ENCODE measurements around the gene AKT1S1.

The AKT1S1 gene

GRCh38 chr19:49895566-49896297 lies 18.6 kb upstream of the AKT1S1 start:
- Mint-ChIP-seq H3K4me1 (peaks cover 17% of the 10 kb centered on the region), H3K27me3 (ENCODE audit: low read depth) (peaks cover 26% of the 10 kb centered on the region), H3K36me3 (ENCODE audit: low read depth) (no peaks in the 10 kb centered on the region), H3K9me3 (no peaks in the 10 kb centered on the region), H3K4me3 (no peak overlapping the region), H3K27ac (peak overlapping the region in 1 of 3 experiments; percentile 89)
- no peak for TF ChIP-seq CTCF (IDR thresholded peaks at IDR 0.05; ENCODE audit: unreplicated experiment in 3 of 3)

GRCh38 chr19:49894879-49895565 lies 17.9 kb upstream of the AKT1S1 start:
- peaks cover 17% of the 10 kb centered on the region for H3K4me1 Mint-ChIP-seq

GRCh38 chr19:49894011-49894664 lies 17.0 kb upstream of the AKT1S1 start:
- H3K27ac Mint-ChIP-seq, result no peak overlapping the region
- no peaks in the 10 kb centered on the region for H3K9me3 Mint-ChIP-seq
- H3K4me1 Mint-ChIP-seq, result peaks cover 17% of the 10 kb centered on the region
- H3K36me3 Mint-ChIP-seq (ENCODE audit: low read depth), result no peaks in the 10 kb centered on the region
- H3K4me3 Mint-ChIP-seq, result no peak overlapping the region
- H3K27me3 Mint-ChIP-seq (ENCODE audit: low read depth), result peaks cover 31% of the 10 kb centered on the region
- TF ChIP-seq CTCF (IDR thresholded peaks at IDR 0.05; ENCODE audit: unreplicated experiment in 3 of 3), result no peak

More at GRCh38 chr19:49894879-49895565, 17.9 kb upstream of the AKT1S1 start:
- H3K36me3 Mint-ChIP-seq (ENCODE audit: low read depth), result no peaks in the 10 kb centered on the region
- TF ChIP-seq CTCF (IDR thresholded peaks at IDR 0.05; ENCODE audit: unreplicated experiment in 3 of 3), result no peak
- peaks cover 31% of the 10 kb centered on the region for H3K27me3 Mint-ChIP-seq (ENCODE audit: low read depth)
- no peak overlapping the region for H3K27ac Mint-ChIP-seq
- H3K4me3 Mint-ChIP-seq, result no peak overlapping the region
- H3K9me3 Mint-ChIP-seq, result no peaks in the 10 kb centered on the region

DNA sequence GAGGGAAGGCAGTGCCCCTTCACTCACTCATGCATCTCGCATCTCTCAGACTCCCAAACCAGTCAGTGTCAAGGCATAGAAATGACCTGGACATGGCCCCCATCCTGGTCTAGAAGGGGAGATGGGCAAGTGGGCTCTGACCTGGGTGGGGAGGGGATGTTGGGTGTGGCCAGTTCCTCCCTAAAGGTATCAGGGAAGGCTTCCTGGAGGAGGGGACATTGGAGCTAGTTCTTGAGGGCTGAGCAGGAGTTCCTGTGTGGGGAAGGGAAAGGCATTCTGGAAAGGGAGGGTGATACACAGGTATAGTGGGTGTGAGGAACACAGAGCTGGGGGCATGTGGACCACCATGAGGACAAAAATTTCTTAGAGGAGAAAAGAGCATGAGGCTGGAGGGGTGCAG lies 15.6 kb upstream of the AKT1S1 start:
- TF ChIP-seq CTCF (IDR thresholded peaks at IDR 0.05; ENCODE audit: unreplicated experiment in 3 of 3), result no peak
- H3K9me3 Mint-ChIP-seq, result no peaks in the 10 kb centered on the region
- no peak overlapping the region for H3K4me3 Mint-ChIP-seq
- peaks cover 15% of the 10 kb centered on the region for H3K4me1 Mint-ChIP-seq
- H3K27ac Mint-ChIP-seq, result no peak overlapping the region
- H3K36me3 Mint-ChIP-seq (ENCODE audit: low read depth), result no peaks in the 10 kb centered on the region
- peaks cover 31% of the 10 kb centered on the region for H3K27me3 Mint-ChIP-seq (ENCODE audit: low read depth)

GRCh38 chr19:49891393-49891792 lies 14.2 kb upstream of the AKT1S1 start:
- Mint-ChIP-seq H3K36me3 (ENCODE audit: low read depth) (peaks cover 2% of the 10 kb centered on the region), H3K27me3 (ENCODE audit: low read depth) (peaks cover 29% of the 10 kb centered on the region), H3K4me3 (peak overlapping the region in 1 of 3 experiments; percentile 53), H3K4me1 (peaks cover 3% of the 10 kb centered on the region), H3K27ac (no peak overlapping the region), H3K9me3 (no peaks in the 10 kb centered on the region)
- TF ChIP-seq CTCF (IDR thresholded peaks at IDR 0.05; ENCODE audit: unreplicated experiment in 3 of 3), result no peak

Data from nephron (organoid).